ENCODE results near the gene LGALS9.

GRCh38 chr17:27628376-27628775, 2.6 kb upstream of the LGALS9 start:
- TF ChIP-seq CTCF (IDR thresholded peaks at IDR 0.05; ENCODE audit: borderline replicate concordance, extremely low read depth, low read length, poor library complexity, severe bottlenecking), result no peak
- TF ChIP-seq EZH2 (IDR thresholded peaks at IDR 0.05; ENCODE audit: borderline replicate concordance, low read depth, low read length, severe bottlenecking), result no peak
